MCF 10A (cell line): ENCODE data around the gene RPL32. TPM values are rescaled to one million over a fixed set of nuclear protein-coding genes. Genes with fewer than 3 reads are reported as not detected.

Experiments
- BruUV-seq: library from RNA; stranded (reverse); fragments of 400-500 nt; replicated peaks from 2 replicates; lab custom pipeline; 2021; lab: Mats Ljungman, UMichigan
- CTCF ChIA-PET: fragments of 300-600 bp; sonication (Branson Sonifier 250); formaldehyde crosslinking; extraction: SDS; loops from one replicate; lab custom pipeline; 2021; ENCODE audit warnings: antibody characterized with exemption, inconsistent platforms; lab: Yijun Ruan, JAX
- POLR2A ChIA-PET: fragments of 300-600, 350-650 bp; sonication (Branson Sonifier 250); formaldehyde crosslinking; extraction: SDS; loops from one replicate; lab custom pipeline; 2020; ENCODE audit warnings: antibody characterized with exemption, inconsistent platforms; lab: Yijun Ruan, JAX
- DNase-seq: peaks from one replicate; pipeline ENCODE4 v3.0.0-alpha.2; 2018; ENCODE audit not compliant: unreplicated experiment
- H3K27ac Mint-ChIP-seq: one replicate; pipeline ENCODE4 v1.8.0; 2022; ENCODE audit warnings: mild to moderate bottlenecking, low read depth, mixed read lengths; ENCODE audit not compliant: unreplicated experiment
- H3K27me3 Mint-ChIP-seq: one replicate; pipeline ENCODE4 v1.8.0; 2022; ENCODE audit warnings: mixed read lengths; ENCODE audit not compliant: insufficient read depth, unreplicated experiment
- H3K36me3 Mint-ChIP-seq: one replicate; pipeline ENCODE4 v1.8.0; 2022; ENCODE audit warnings: mild to moderate bottlenecking, moderate library complexity, mixed read lengths; ENCODE audit not compliant: insufficient read depth, unreplicated experiment
- H3K4me1 Mint-ChIP-seq: one replicate; pipeline ENCODE4 v1.8.0; 2022; ENCODE audit warnings: mixed read lengths; ENCODE audit not compliant: insufficient read depth, unreplicated experiment
- H3K4me3 Mint-ChIP-seq: one replicate; pipeline ENCODE4 v1.8.0; 2022; ENCODE audit warnings: mild to moderate bottlenecking, moderate library complexity, mixed read lengths; ENCODE audit not compliant: unreplicated experiment
- H3K9me3 Mint-ChIP-seq: one replicate; pipeline ENCODE4 v1.8.0; 2022; ENCODE audit warnings: mixed read lengths; ENCODE audit not compliant: unreplicated experiment
- intact Hi-C: fragments of 100-400 bp; cut with micrococcal nuclease; formaldehyde crosslinking; loops from 2 replicates; pipeline ENCODE4 v1.14.1; 2022
- total RNA-seq: library from RNA; stranded (reverse); gene quantifications from 2 replicates; pipeline ENCODE4 v1.2.3, GENCODE V29; 2022
- TF ChIP-seq, protein P1 (sequence below): fragments of 200-600 bp; IDR thresholded peaks from one replicate; pipeline ENCODE4 v1.8.0; 2022; ENCODE audit warnings: antibody characterized with exemption, mild to moderate bottlenecking; ENCODE audit not compliant: unreplicated experiment

The RPL32 gene
- total RNA-seq, 1 experiment from 2014 or later: 2,288 TPM

DNA sequence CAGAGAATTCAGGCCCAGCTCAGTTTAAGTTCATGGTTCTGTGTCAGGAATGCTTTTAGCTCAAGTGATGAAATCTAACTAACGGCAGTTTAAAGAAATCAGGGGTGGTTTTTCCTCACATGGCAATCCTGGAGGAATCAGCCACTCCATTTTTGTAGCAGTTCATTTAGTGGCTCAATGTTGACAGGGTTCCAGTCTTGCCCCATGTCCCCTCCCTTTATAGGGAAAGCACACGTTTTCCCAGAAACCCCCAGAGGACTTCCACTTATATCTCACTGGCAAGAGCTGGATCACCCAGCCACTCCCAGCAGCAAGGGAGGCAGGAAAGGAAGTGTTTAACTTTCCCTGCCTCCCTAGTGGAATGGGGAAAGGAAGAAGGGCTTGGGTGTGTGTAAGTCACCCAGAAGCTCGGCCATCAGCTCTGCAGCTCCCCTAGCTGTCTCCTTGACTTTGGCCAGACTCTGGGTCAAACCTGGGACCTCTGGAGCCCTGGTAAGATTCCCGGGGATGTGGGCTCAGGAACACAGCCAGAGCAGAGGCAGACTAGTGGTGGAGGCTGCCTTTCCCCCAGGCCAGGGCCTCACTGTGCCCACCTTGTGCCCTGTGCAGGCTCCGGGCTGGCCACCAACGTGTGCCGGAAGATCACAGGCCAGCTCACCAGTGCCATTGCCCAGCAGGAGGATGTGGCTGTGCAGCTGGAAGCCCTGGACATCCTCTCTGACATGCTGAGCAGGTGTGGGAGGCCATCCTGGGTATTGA lies 33.6 kb downstream of the RPL32 start:
- no TSS peak for BruUV-seq
- Mint-ChIP-seq H3K36me3 (peaks cover 5% of the 10 kb centered on the region), H3K27me3 (no peaks in the 10 kb centered on the region), H3K4me1 (no peaks in the 10 kb centered on the region), H3K9me3 (no peaks in the 10 kb centered on the region), H3K27ac (no peak overlapping the region), H3K4me3 (no peak overlapping the region)
- intact Hi-C loops: no loop called here
- no peak for DNase-seq
- ChIA-PET POLR2A (interaction anchor here (0.6 to 1.0 kb wide), 2 partner anchors 22 to 54 kb away, joined by 3 to 4 read pairs; no protein-coding TSS in a partner anchor), CTCF (interaction anchor here (0.6 to 4.5 kb wide), 4 partner anchors 8 to 407 kb away, joined by 3 to 22 read pairs (median 4); no protein-coding TSS in a partner anchor)
- TF ChIP-seq, protein P1, sequence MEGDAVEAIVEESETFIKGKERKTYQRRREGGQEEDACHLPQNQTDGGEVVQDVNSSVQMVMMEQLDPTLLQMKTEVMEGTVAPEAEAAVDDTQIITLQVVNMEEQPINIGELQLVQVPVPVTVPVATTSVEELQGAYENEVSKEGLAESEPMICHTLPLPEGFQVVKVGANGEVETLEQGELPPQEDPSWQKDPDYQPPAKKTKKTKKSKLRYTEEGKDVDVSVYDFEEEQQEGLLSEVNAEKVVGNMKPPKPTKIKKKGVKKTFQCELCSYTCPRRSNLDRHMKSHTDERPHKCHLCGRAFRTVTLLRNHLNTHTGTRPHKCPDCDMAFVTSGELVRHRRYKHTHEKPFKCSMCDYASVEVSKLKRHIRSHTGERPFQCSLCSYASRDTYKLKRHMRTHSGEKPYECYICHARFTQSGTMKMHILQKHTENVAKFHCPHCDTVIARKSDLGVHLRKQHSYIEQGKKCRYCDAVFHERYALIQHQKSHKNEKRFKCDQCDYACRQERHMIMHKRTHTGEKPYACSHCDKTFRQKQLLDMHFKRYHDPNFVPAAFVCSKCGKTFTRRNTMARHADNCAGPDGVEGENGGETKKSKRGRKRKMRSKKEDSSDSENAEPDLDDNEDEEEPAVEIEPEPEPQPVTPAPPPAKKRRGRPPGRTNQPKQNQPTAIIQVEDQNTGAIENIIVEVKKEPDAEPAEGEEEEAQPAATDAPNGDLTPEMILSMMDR: no peak

DNA sequence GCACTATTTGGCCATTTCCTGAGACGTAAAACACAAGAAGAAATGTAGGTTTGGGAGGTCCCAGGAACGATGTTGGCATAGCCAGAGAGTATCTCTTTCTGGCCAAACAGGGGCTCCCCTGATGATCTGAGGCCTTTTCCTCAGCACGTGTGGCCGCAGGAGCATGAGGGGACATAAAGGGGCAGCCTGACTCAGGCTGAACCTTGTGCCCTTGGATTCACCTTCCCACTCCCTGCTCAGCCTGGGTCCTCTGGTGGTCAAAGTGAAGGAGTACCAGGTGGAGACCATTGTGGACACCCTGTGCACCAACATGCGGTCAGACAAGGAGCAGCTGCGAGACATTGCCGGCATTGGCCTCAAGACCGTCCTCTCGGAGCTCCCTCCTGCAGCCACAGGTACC lies 34.3 kb downstream of the RPL32 start:
- CTCF ChIA-PET: interaction anchor here (1.7 to 4.5 kb wide), 2 partner anchors 8 to 99 kb away, joined by 5 to 22 read pairs; no protein-coding TSS in a partner anchor
- H3K4me3 Mint-ChIP-seq: no peak overlapping the region
- intact Hi-C loops: no loop called here
- no TSS peak for BruUV-seq
- DNase-seq: no peak
- TF ChIP-seq, protein P1: no peak
- no peaks in the 10 kb centered on the region for H3K27me3 Mint-ChIP-seq
- H3K9me3 Mint-ChIP-seq: no peaks in the 10 kb centered on the region
- H3K36me3 Mint-ChIP-seq: peaks cover 5% of the 10 kb centered on the region
- POLR2A ChIA-PET: no interaction called here
- no peaks in the 10 kb centered on the region for H3K4me1 Mint-ChIP-seq
- no peak overlapping the region for H3K27ac Mint-ChIP-seq

DNA sequence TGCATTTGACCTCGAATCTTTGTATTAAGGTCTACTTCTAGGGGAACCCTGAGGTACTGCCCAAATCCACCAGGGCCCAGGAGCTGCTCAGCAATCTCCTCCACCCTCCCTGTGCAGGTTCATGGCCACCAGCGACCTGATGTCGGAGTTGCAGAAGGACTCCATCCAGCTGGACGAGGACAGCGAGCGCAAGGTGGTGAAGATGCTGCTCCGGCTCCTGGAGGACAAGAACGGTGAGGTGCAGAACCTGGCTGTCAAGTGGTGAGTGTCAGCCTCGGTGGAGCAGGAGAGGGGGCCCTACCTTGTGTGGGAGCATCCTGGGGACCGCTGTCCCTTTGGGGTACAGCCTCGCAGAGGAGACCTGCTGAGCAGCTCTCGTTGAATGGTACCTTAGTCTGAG lies 38.0 kb downstream of the RPL32 start:
- TF ChIP-seq, protein P1: no peak
- Mint-ChIP-seq H3K36me3 (peaks cover 4% of the 10 kb centered on the region), H3K4me1 (no peaks in the 10 kb centered on the region), H3K27me3 (no peaks in the 10 kb centered on the region), H3K4me3 (no peak overlapping the region), H3K9me3 (no peaks in the 10 kb centered on the region), H3K27ac (no peak overlapping the region)
- ChIA-PET POLR2A (no interaction called here), CTCF (interaction anchor here (1.2 kb wide), 1 partner anchor 224 kb away, joined by 5 read pairs; no protein-coding TSS in a partner anchor)
- no peak for DNase-seq
- BruUV-seq: no TSS peak
- intact Hi-C loops: no loop called here

DNA sequence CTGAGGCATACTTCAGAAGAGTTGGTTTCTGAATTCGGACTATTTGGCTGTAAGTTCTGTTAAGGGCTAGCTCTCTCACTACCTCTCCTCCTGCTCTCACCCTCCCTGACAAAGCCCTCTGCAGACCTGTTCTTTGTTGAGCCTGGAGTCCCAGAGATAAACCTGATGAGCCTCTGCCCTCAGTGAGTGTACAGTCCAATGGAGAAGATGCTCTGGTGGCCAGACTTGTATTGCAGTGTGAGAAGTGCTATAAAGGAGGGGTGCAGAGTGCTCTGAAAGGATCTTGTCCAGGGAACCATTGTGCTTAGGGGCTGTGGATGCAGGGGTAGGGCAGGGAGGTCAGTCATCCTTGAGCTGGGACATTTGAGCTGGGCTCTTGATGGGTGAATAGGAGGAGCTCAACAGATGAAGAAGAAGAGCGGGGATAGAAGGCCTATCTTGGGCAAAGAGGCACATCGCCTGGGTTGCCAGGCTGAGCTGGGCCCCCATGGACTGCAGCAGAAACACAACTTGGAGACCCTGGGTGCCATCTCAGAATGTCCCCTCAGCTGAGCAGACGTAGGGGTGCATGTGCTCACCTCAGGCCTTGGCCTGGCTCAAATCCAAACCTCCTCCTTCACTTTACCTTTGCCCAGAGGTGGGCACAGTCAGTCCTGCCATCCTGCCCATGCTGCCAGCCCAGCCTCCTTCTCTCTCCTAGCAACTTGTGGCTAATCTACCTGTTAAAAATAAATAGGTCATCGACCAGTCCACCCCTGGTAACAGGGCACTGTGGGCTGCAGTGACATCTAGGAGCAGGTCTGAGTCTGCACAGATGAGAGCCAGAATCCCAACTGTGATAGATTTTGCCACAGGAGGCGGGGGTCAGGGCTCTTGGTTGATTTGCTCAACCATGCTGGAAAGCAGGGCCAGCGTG lies 41.6 kb downstream of the RPL32 start:
- H3K27me3 Mint-ChIP-seq: no peaks in the 10 kb centered on the region
- BruUV-seq: no TSS peak
- no peaks in the 10 kb centered on the region for H3K36me3 Mint-ChIP-seq
- H3K4me1 Mint-ChIP-seq: no peaks in the 10 kb centered on the region
- CTCF ChIA-PET: interaction anchor here (0.6 to 1.8 kb wide), 5 partner anchors 8 to 94 kb away, joined by 3 to 8 read pairs (median 3); no protein-coding TSS in a partner anchor
- no peak overlapping the region for H3K4me3 Mint-ChIP-seq
- TF ChIP-seq, protein P1: no peak
- intact Hi-C loops: no loop called here
- no peak for DNase-seq
- H3K27ac Mint-ChIP-seq: no peak overlapping the region
- no peaks in the 10 kb centered on the region for H3K9me3 Mint-ChIP-seq
- POLR2A ChIA-PET: no interaction called here
